PC-9 (cell line): ENCODE data around the gene IL5RA. TPM values are rescaled to one million over a fixed set of nuclear protein-coding genes. Genes with fewer than 3 reads are reported as not detected.

ENCODE experiments used
- BruUV-seq: library from RNA; stranded (reverse); fragments of 400-500 nt; replicated peaks from 2 replicates; lab custom pipeline; 2021; lab: Mats Ljungman, UMichigan
- CTCF ChIA-PET: fragments of 300-600 bp; sonication (Branson Sonifier 250); formaldehyde crosslinking; loops from one replicate; lab custom pipeline; 2022; ENCODE audit warnings: antibody characterized with exemption; lab: Charles Lee
- POLR2A ChIA-PET: fragments of 300-600 bp; sonication (Branson Sonifier 250); formaldehyde crosslinking; loops from one replicate; lab custom pipeline; 2022; ENCODE audit warnings: antibody characterized with exemption; ENCODE audit not compliant: unreplicated experiment; lab: Charles Lee
- DNase-seq, 2 experiments: peaks; one replicate each; pipeline versions ENCODE4 v3.0.0 to v3.0.0-alpha.2; 2015 to 2022; ENCODE audit warnings: mixed read lengths in 1 of 2
- H2AFZ ChIP-seq: fragments of 200-600 bp; sonication (generic); 2 replicates; pipeline ENCODE4 v1.8.1; 2017; ENCODE audit warnings: antibody characterized with exemption
- H3F3A ChIP-seq: fragments of 200-600 bp; sonication (generic); 2 replicates; pipeline ENCODE4 v1.8.1; 2017; ENCODE audit warnings: antibody characterized with exemption, mild to moderate bottlenecking, low read depth; ENCODE audit not compliant: insufficient read depth
- H3K27ac ChIP-seq: fragments of 200-600 bp; sonication (generic); 2 replicates; pipeline ENCODE4 v1.6.1; 2016; ENCODE audit warnings: mixed run types
- H3K27me3 ChIP-seq: fragments of 200-600 bp; sonication (generic); 2 replicates; pipeline ENCODE4 v1.6.1; 2016; ENCODE audit warnings: low read depth, mixed run types; ENCODE audit not compliant: insufficient read depth
- H3K36me3 ChIP-seq: fragments of 200-600 bp; sonication (generic); 2 replicates; pipeline ENCODE4 v1.6.1; 2016; ENCODE audit warnings: low read depth, mixed run types
- H3K4me1 ChIP-seq: fragments of 200-600 bp; sonication (generic); replicated peaks from 2 replicates; pipeline ENCODE4 v1.6.1; 2016; ENCODE audit warnings: mixed run types; ENCODE audit not compliant: insufficient read depth
- H3K4me2 ChIP-seq: fragments of 200-600 bp; sonication (generic); 2 replicates; pipeline ENCODE4 v1.6.1; 2017; ENCODE audit warnings: mixed run types
- H3K4me3 ChIP-seq: fragments of 200-600 bp; sonication (generic); 2 replicates; pipeline ENCODE4 v1.6.1; 2016; ENCODE audit warnings: mixed run types
- H3K79me2 ChIP-seq: fragments of 200-600 bp; sonication (generic); 2 replicates; pipeline ENCODE4 v1.6.1; 2017; ENCODE audit warnings: low read depth, mixed run types
- H3K9me2 ChIP-seq: fragments of 200-600 bp; sonication (generic); 2 replicates; pipeline ENCODE4 v1.8.1; 2017; ENCODE audit warnings: mild to moderate bottlenecking; ENCODE audit not compliant: insufficient read depth
- H3K9me3 ChIP-seq: fragments of 200-600 bp; sonication (generic); 2 replicates; pipeline ENCODE4 v1.8.1; 2016; ENCODE audit warnings: low read depth; ENCODE audit not compliant: insufficient read depth
- H4K20me1 ChIP-seq: fragments of 200-600 bp; sonication (generic); 2 replicates; pipeline ENCODE4 v1.8.1; 2017; ENCODE audit not compliant: insufficient read depth
- CTCF ChIP-seq: fragments of 200-600 bp; sonication (generic); conservative IDR thresholded peaks from 2 replicates; pipeline ENCODE4 v1.6.1; 2017; ENCODE audit warnings: mixed run types, antibody characterized with exemption, mild to moderate bottlenecking, moderate library complexity
- EZH2 ChIP-seq: fragments of 200-600 bp; sonication (generic); IDR thresholded peaks from 2 replicates; pipeline ENCODE4 v1.8.0; 2017; ENCODE audit warnings: antibody characterized with exemption, low read depth
- intact Hi-C: fragments of 100-400 bp; cut with micrococcal nuclease; formaldehyde crosslinking; loops from one replicate; pipeline ENCODE4 v1.10.0; 2022; ENCODE audit not compliant: unreplicated experiment
- total RNA-seq: library from RNA; stranded (reverse); gene quantifications from 2 replicates; pipeline ENCODE4 v1.2.3, GENCODE V29; 2021

IL5RA gene
- total RNA-seq, 1 experiment from 2014 or later = not detected

- H3K27me3 ChIP-seq = peaks cover 3% of the 10 kb centered on the region; the same call in 1 of the 2 replicates
- H3K9me3 ChIP-seq = no peaks in the 10 kb centered on the region
- H3K9me2 ChIP-seq = no peaks in the 10 kb centered on the region
- no peaks in the 10 kb centered on the region for H3K79me2 ChIP-seq
- DNase-seq = no peak
- no peaks in the 10 kb centered on the region for H3K36me3 ChIP-seq
- intact Hi-C loops = no loop called here
- H3K4me3 ChIP-seq = no peak overlapping the region
- no peaks in the 10 kb centered on the region for H3F3A ChIP-seq
- H3K4me1 ChIP-seq = no peaks in the 10 kb centered on the region
- TF ChIP-seq EZH2 (no peak), CTCF (no peak)
- H3K4me2 ChIP-seq = no peak overlapping the region
- ChIA-PET POLR2A (no interaction called here), CTCF (no interaction called here)
- H2AFZ ChIP-seq = no peak overlapping the region
- BruUV-seq = no TSS peak
- H4K20me1 ChIP-seq = no peaks in the 10 kb centered on the region
- no peak overlapping the region for H3K27ac ChIP-seq
Observed at GRCh38 chr3:3119393-3119851, 9.2 kb upstream of the IL5RA start.

- no peaks in the 10 kb centered on the region for H3K79me2 ChIP-seq
- no peak for TF ChIP-seq CTCF
- no peaks in the 10 kb centered on the region for H3F3A ChIP-seq
- H3K36me3 ChIP-seq = no peaks in the 10 kb centered on the region
- no peaks in the 10 kb centered on the region for H3K9me2 ChIP-seq
- CTCF ChIA-PET = no interaction called here
- no peaks in the 10 kb centered on the region for H3K9me3 ChIP-seq
- no peaks in the 10 kb centered on the region for H3K4me1 ChIP-seq
- peaks cover 3% of the 10 kb centered on the region; the same call in 1 of the 2 replicates for H3K27me3 ChIP-seq
- no TSS peak for BruUV-seq
- H3K4me2 ChIP-seq = no peak overlapping the region
- POLR2A ChIA-PET = no interaction called here
- H2AFZ ChIP-seq = no peak overlapping the region
- no peak overlapping the region for H3K4me3 ChIP-seq
- intact Hi-C loops = no loop called here
- DNase-seq = no peak
- no peak overlapping the region for H3K27ac ChIP-seq
- no peaks in the 10 kb centered on the region for H4K20me1 ChIP-seq
Observed at GRCh38 chr3:3117651-3118050, 7.5 kb upstream of the IL5RA start.

GRCh38 chr3:3113042-3113709 is 3.0 kb upstream of the IL5RA start:
- no peak overlapping the region for H2AFZ ChIP-seq
- H3K4me2 ChIP-seq = no peak overlapping the region
- H3K27me3 ChIP-seq = no peaks in the 10 kb centered on the region
- CTCF ChIA-PET = no interaction called here
- H3F3A ChIP-seq = no peaks in the 10 kb centered on the region
- no peaks in the 10 kb centered on the region for H3K79me2 ChIP-seq
- DNase-seq = no peak
- no peak for TF ChIP-seq EZH2
- TF ChIP-seq CTCF = no peak
- no TSS peak for BruUV-seq
- H3K36me3 ChIP-seq = no peaks in the 10 kb centered on the region
- no peaks in the 10 kb centered on the region for H3K9me3 ChIP-seq
- H3K9me2 ChIP-seq = no peaks in the 10 kb centered on the region
- H4K20me1 ChIP-seq = no peaks in the 10 kb centered on the region
- H3K4me3 ChIP-seq = no peak overlapping the region
- no peaks in the 10 kb centered on the region for H3K4me1 ChIP-seq
- H3K27ac ChIP-seq = no peak overlapping the region
- intact Hi-C loops = no loop called here
- POLR2A ChIA-PET = no interaction called here
